ENCODE data around the gene PALM.

DNA sequence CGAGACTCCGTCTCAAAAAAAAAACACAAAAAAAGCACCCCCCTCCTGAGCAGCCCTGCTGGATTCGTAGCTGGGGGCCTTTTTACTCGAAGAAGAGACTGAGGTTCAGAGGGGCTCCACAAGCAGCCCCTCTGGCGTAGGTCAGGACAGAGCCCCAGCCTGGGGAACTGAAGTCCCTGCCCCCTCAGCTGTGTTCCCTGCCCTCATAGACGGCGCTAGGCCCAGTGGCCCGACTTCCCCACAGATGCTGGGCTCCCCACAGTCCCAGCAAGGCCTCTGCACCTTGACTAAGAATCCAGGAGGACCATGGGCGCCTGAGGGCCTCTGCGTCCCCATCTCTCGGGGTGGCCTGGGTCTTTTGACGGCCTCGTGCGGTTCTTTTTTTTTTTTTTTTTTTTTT lies 41.1 kb downstream of the PALM start:
- TF ChIP-seq, protein P1, sequence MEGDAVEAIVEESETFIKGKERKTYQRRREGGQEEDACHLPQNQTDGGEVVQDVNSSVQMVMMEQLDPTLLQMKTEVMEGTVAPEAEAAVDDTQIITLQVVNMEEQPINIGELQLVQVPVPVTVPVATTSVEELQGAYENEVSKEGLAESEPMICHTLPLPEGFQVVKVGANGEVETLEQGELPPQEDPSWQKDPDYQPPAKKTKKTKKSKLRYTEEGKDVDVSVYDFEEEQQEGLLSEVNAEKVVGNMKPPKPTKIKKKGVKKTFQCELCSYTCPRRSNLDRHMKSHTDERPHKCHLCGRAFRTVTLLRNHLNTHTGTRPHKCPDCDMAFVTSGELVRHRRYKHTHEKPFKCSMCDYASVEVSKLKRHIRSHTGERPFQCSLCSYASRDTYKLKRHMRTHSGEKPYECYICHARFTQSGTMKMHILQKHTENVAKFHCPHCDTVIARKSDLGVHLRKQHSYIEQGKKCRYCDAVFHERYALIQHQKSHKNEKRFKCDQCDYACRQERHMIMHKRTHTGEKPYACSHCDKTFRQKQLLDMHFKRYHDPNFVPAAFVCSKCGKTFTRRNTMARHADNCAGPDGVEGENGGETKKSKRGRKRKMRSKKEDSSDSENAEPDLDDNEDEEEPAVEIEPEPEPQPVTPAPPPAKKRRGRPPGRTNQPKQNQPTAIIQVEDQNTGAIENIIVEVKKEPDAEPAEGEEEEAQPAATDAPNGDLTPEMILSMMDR (conservative IDR thresholded peaks at IDR 0.05) = no peak
- TF ChIP-seq ZFX (IDR thresholded peaks at IDR 0.05) = no peak

Data from C4-2B (cell line).